ENCODE results near the gene CORIN. TPM values are rescaled to one million over a fixed set of nuclear protein-coding genes. Genes with fewer than 3 reads are reported as not detected.

CORIN gene
- total and polyA plus RNA-seq, 4 donors: 0.02 to 0.23 (median 0.15) TPM

DNA sequence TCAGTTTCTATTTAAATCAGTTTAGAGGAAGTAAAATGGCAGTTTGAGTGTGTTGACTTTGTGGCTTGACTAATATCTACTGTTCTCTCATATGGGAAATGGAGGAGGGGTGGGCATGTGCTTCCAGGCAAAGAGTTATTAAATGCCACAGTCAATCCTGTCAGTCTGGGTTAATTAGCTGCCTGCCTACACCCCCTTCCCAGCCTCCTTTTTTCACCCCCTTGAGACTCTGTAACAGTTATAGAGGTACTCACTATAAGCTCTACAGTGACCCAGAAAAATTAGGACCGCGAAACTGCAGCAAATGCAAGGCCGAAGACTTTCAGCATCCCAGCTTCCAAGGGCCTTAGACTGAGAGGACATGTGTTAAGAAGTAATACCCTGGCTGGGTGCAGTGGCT lies 165.2 kb downstream of the CORIN start:
- over 99% methylated on average over 3 of the region's 3 CpGs for WGBS
- no peaks in the 10 kb centered on the region for H3K9me3 ChIP-seq (ENCODE audit: control insufficient read depth in 4 of 4, low read length in 3 of 4)
- no peak for TF ChIP-seq ZBTB33 (IDR thresholded peaks at IDR 0.05)
- TF ChIP-seq JUND (IDR thresholded peaks at IDR 0.05): no peak
- TF ChIP-seq ATF3 (IDR thresholded peaks at IDR 0.05): no peak
- no peak for TF ChIP-seq RAD21 (IDR thresholded peaks at IDR 0.05)
- no peak for TF ChIP-seq HNF4G (IDR thresholded peaks at IDR 0.05)
- TF ChIP-seq FOXA2 (IDR thresholded peaks at IDR 0.05): no peak
- no peak for TF ChIP-seq CTCF (IDR thresholded peaks at IDR 0.05; ENCODE audit: low read depth, low read length, missing input control)
- no peak for TF ChIP-seq FOXA1 (IDR thresholded peaks at IDR 0.05)
- TF ChIP-seq, protein P1, sequence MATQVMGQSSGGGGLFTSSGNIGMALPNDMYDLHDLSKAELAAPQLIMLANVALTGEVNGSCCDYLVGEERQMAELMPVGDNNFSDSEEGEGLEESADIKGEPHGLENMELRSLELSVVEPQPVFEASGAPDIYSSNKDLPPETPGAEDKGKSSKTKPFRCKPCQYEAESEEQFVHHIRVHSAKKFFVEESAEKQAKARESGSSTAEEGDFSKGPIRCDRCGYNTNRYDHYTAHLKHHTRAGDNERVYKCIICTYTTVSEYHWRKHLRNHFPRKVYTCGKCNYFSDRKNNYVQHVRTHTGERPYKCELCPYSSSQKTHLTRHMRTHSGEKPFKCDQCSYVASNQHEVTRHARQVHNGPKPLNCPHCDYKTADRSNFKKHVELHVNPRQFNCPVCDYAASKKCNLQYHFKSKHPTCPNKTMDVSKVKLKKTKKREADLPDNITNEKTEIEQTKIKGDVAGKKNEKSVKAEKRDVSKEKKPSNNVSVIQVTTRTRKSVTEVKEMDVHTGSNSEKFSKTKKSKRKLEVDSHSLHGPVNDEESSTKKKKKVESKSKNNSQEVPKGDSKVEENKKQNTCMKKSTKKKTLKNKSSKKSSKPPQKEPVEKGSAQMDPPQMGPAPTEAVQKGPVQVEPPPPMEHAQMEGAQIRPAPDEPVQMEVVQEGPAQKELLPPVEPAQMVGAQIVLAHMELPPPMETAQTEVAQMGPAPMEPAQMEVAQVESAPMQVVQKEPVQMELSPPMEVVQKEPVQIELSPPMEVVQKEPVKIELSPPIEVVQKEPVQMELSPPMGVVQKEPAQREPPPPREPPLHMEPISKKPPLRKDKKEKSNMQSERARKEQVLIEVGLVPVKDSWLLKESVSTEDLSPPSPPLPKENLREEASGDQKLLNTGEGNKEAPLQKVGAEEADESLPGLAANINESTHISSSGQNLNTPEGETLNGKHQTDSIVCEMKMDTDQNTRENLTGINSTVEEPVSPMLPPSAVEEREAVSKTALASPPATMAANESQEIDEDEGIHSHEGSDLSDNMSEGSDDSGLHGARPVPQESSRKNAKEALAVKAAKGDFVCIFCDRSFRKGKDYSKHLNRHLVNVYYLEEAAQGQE (IDR thresholded peaks at IDR 0.05): no peak
- no peaks in the 10 kb centered on the region for H3K27me3 ChIP-seq (ENCODE audit: control insufficient read depth in 4 of 4, insufficient read depth in 4 of 4, low read length in 3 of 4)
- no peak overlapping the region for H3K4me3 ChIP-seq (ENCODE audit: low read depth in 1 of 3, low read length in 3 of 3)
- H3K36me3 ChIP-seq (ENCODE audit: control insufficient read depth in 4 of 4, insufficient read depth in 3 of 4, low read depth in 1 of 4, low read length in 3 of 4): no peaks in the 10 kb centered on the region
- H3K4me1 ChIP-seq (ENCODE audit: control insufficient read depth in 4 of 4, insufficient read depth in 4 of 4, low read length in 3 of 4): no peaks in the 10 kb centered on the region
- no peak overlapping the region for H3K9ac ChIP-seq (ENCODE audit: low read depth in 1 of 2, low read length in 2 of 2)
- DNase-seq (ENCODE audit: low spot score): no peak
- no peak overlapping the region for H3K27ac ChIP-seq (ENCODE audit: low read depth in 1 of 2, low read length in 2 of 2)

DNA sequence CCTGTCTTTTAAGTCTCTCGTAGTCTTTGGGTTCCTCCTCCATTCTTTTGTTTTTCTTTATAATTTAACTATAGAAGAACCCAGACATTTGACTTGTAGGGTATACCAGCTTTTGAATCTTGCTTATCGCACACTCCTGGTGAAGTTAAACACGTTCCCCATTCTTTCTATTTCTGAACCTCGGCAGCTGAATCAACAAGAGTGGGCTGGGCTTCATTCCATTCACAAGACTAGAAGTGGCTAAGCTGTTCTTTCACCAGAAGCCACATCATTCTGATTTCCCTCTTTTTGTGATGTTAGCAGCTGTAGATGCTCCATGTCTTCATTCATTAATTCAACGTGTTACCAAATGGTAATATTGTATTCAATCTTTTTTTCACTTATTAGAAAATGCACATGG lies 167.9 kb downstream of the CORIN start:
- Histone ChIP-seq H3K36me3 (ENCODE audit: control insufficient read depth in 4 of 4, insufficient read depth in 3 of 4, low read depth in 1 of 4, low read length in 3 of 4) (no peaks in the 10 kb centered on the region), H3K4me1 (ENCODE audit: control insufficient read depth in 4 of 4, insufficient read depth in 4 of 4, low read length in 3 of 4) (no peaks in the 10 kb centered on the region), H3K27ac (ENCODE audit: low read depth in 1 of 2, low read length in 2 of 2) (no peak overlapping the region), H3K4me3 (ENCODE audit: low read depth in 1 of 3, low read length in 3 of 3) (no peak overlapping the region), H3K27me3 (ENCODE audit: control insufficient read depth in 4 of 4, insufficient read depth in 4 of 4, low read length in 3 of 4) (no peaks in the 10 kb centered on the region), H3K9me3 (ENCODE audit: control insufficient read depth in 4 of 4, low read length in 3 of 4) (no peaks in the 10 kb centered on the region), H3K9ac (ENCODE audit: low read depth in 1 of 2, low read length in 2 of 2) (no peak overlapping the region)
- TF ChIP-seq, protein P2, sequence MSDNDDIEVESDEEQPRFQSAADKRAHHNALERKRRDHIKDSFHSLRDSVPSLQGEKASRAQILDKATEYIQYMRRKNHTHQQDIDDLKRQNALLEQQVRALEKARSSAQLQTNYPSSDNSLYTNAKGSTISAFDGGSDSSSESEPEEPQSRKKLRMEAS (IDR thresholded peaks at IDR 0.05): no peak
- TF ChIP-seq RXRA (IDR thresholded peaks at IDR 0.05) (no peak), JUND (IDR thresholded peaks at IDR 0.05) (no peak), YY1 (IDR thresholded peaks at IDR 0.05) (no peak), TAF1 (conservative IDR thresholded peaks at IDR 0.05) (no peak), CTCF (IDR thresholded peaks at IDR 0.05; ENCODE audit: low read depth, low read length, missing input control) (no peak), HNF4A (conservative IDR thresholded peaks at IDR 0.05) (no peak), ATF3 (IDR thresholded peaks at IDR 0.05) (no peak), HNF4G (IDR thresholded peaks at IDR 0.05) (no peak), GABPA (IDR thresholded peaks at IDR 0.05 in 1 of 2, conservative IDR thresholded peaks at IDR 0.05 in 1 of 2) (no peak)
- no peak for DNase-seq (ENCODE audit: low spot score)
- WGBS: 60% methylated on average over 5 of the region's 5 CpGs
